ENCODE measurements around the gene SLC9A9. TPM values are rescaled to one million over a fixed set of nuclear protein-coding genes. Genes with fewer than 3 reads are reported as not detected.

SLC9A9 gene
- total RNA-seq, 6 experiments from 2014 or later = 1.3 to 6.3 (median 3.0) TPM

GRCh38 chr3:143313893-143314188 lies 534.4 kb downstream of the SLC9A9 start:
- no peak overlapping the region for H3K27ac ChIP-seq
- H3K36me3 ChIP-seq = no peaks in the 10 kb centered on the region
- TF ChIP-seq POLR2A (IDR thresholded peaks at IDR 0.05) = no peak
- TF ChIP-seq CTCF (IDR thresholded peaks at IDR 0.05) = no peak
- no peak overlapping the region for H3K4me3 ChIP-seq
- no peak for DNase-seq
- no peaks in the 10 kb centered on the region for H3K27me3 ChIP-seq
- no peaks in the 10 kb centered on the region for H3K4me1 ChIP-seq
- intact Hi-C loops (cut with DNase I) = no loop called here
- WGBS (ENCODE audit: insufficient coverage, low coverage, low lambda C conversion rate, missing lambda C conversion rate) = no CpG with 5 or more reads among the region's 2 CpGs
- ATAC-seq = no peak
- no peaks in the 10 kb centered on the region for H3K9me3 ChIP-seq

GRCh38 chr3:143313025-143313892 lies 535.0 kb downstream of the SLC9A9 start:
- H3K36me3 ChIP-seq = no peaks in the 10 kb centered on the region
- no peak for ATAC-seq
- intact Hi-C loops (cut with DNase I) = no loop called here
- no peaks in the 10 kb centered on the region for H3K4me1 ChIP-seq
- no peak overlapping the region for H3K27ac ChIP-seq
- DNase-seq = no peak
- WGBS (ENCODE audit: insufficient coverage, low coverage, low lambda C conversion rate, missing lambda C conversion rate) = 63% methylated on average over 3 of the region's 6 CpGs
- H3K27me3 ChIP-seq = no peaks in the 10 kb centered on the region
- no peak overlapping the region for H3K4me3 ChIP-seq
- H3K9me3 ChIP-seq = no peaks in the 10 kb centered on the region
- no peak for TF ChIP-seq CTCF (IDR thresholded peaks at IDR 0.05)
- no peak for TF ChIP-seq POLR2A (IDR thresholded peaks at IDR 0.05)

GRCh38 chr3:143311096-143311495 lies 537.2 kb downstream of the SLC9A9 start:
- WGBS (ENCODE audit: insufficient coverage, low coverage, low lambda C conversion rate, missing lambda C conversion rate) = 29% methylated on average over 1 of the region's 1 CpG
- DNase-seq (no peak), ATAC-seq (no peak)
- no peaks in the 10 kb centered on the region for H3K27me3 ChIP-seq
- no peaks in the 10 kb centered on the region for H3K36me3 ChIP-seq
- intact Hi-C loops (cut with DNase I) = no loop called here
- TF ChIP-seq CTCF (IDR thresholded peaks at IDR 0.05) = no peak
- no peak for TF ChIP-seq POLR2A (IDR thresholded peaks at IDR 0.05)
- no peak overlapping the region for H3K4me3 ChIP-seq
- H3K27ac ChIP-seq = no peak overlapping the region
- peaks cover 0 to 19% (median 0%) of the 10 kb centered on the region in 4 donors for H3K4me1 ChIP-seq
- no peaks in the 10 kb centered on the region for H3K9me3 ChIP-seq

GRCh38 chr3:143309705-143310104 lies 538.6 kb downstream of the SLC9A9 start:
- WGBS (ENCODE audit: insufficient coverage, low coverage, low lambda C conversion rate, missing lambda C conversion rate) = 58% methylated on average over 2 of the region's 2 CpGs
- no peak for TF ChIP-seq CTCF (IDR thresholded peaks at IDR 0.05)
- TF ChIP-seq POLR2A (IDR thresholded peaks at IDR 0.05) = no peak
- peaks cover 0 to 23% (median 0%) of the 10 kb centered on the region in 4 donors for H3K4me1 ChIP-seq
- intact Hi-C loops (cut with DNase I) = no loop called here
- H3K27ac ChIP-seq = no peak overlapping the region
- H3K36me3 ChIP-seq = no peaks in the 10 kb centered on the region
- no peaks in the 10 kb centered on the region for H3K27me3 ChIP-seq
- ATAC-seq (no peak), DNase-seq (no peak)
- H3K4me3 ChIP-seq = no peak overlapping the region
- no peaks in the 10 kb centered on the region for H3K9me3 ChIP-seq

Data from right lobe of liver (tissue), 6 donors.